Measurements from ENCODE around the gene MESD.
A peak's percentile ranks its signal among the peaks of the same experiment; 100 is the strongest.

DNA sequence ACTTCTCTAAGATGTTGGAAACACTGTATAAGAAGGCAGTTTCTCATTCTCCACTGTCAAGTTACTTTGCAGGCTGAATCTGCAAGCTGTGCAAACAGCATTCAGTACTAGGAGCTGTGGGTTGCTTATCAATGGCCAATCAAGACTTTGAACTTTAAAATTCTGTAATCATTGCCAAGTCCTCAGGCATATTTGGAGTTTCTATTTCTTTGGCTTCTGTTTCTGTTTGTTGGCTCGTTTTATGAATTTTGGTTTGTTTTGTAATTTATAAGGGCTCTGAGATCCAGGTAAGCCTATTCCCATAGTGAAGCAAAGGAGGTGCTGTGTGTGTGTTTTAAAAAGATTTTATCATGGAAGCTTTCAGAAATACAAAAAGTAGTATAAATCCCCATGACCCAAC is 43.2 kb upstream of the MESD start:
- TF ChIP-seq CTCF (IDR thresholded peaks at IDR 0.05): peak in 1 of 4 donors; percentile 13
- no peak for TF ChIP-seq POLR2A (IDR thresholded peaks at IDR 0.05)

All from right lobe of liver (tissue), 4 donors.